Spinal cord (tissue), 10 donors: ENCODE measurements around the gene PLLP. TPM values are rescaled to one million over a fixed set of nuclear protein-coding genes. Genes with fewer than 3 reads are reported as not detected.

ENCODE experiments used
- DNase-seq, 6 donors: peaks; one replicate each; pipeline versions ENCODE4 v3.0.0 to v3.0.0-alpha.2; 2013 to 2015; ENCODE audit warnings: low spot score in 6 of 6, low read depth in 4 of 6
- H3K27ac ChIP-seq: one replicate; pipeline ENCODE4 v1.5.1; 2013; ENCODE audit warnings: low read depth, low read length, control low read depth
- H3K27me3 ChIP-seq: one replicate; pipeline ENCODE4 v1.6.1; 2013; ENCODE audit warnings: low read length; ENCODE audit not compliant: control insufficient read depth, insufficient read depth
- H3K36me3 ChIP-seq: one replicate; pipeline ENCODE4 v1.6.1; 2013; ENCODE audit warnings: low read length; ENCODE audit not compliant: control insufficient read depth, insufficient read depth
- H3K4me1 ChIP-seq: one replicate; pipeline ENCODE4 v1.6.1; 2013; ENCODE audit warnings: low read length; ENCODE audit not compliant: control insufficient read depth, insufficient read depth
- H3K4me3 ChIP-seq: one replicate; pipeline ENCODE4 v1.5.1; 2013; ENCODE audit warnings: low read depth, low read length, control low read depth
- H3K9me3 ChIP-seq: one replicate; pipeline ENCODE4 v1.6.1; 2013; ENCODE audit warnings: low read length; ENCODE audit not compliant: control insufficient read depth, insufficient read depth
- WGBS: methylation state at CpG from one replicate; pipeline ENCODE4 v1.1.5; 2013; ENCODE audit warnings: missing lambda C conversion rate; ENCODE audit not compliant: insufficient coverage; 5-methylcytosine and 5-hydroxymethylcytosine counted together
- polyA plus RNA-seq, 2 donors: library from polyadenylated mRNA; unstranded; fragments of 120-200 nt; gene quantifications; one replicate each; pipeline ENCODE4 v1.2.1, GENCODE V29; 2013; ENCODE audit not compliant: insufficient read length in 2 of 2
- total RNA-seq, 2 donors: library from RNA; depleted of rRNA in 1 of 2; stranded (reverse); fragments of 120-200 nt in 1 of 2; fragments of >200 nt in 1 of 2; gene quantifications; one replicate each; pipeline versions ENCODE4 v1.2.3 to v1.2.4, GENCODE V29; 2013 to 2014
- donor health status: healthy.

PLLP gene
- total and polyA plus RNA-seq, 4 donors, result 19.1 to 38.1 (median 29.3) TPM

- H3K9me3 ChIP-seq, result no peaks in the 10 kb centered on the region
- H3K36me3 ChIP-seq, result peaks cover 30% of the 10 kb centered on the region
- no peaks in the 10 kb centered on the region for H3K4me1 ChIP-seq
- no peaks in the 10 kb centered on the region for H3K27me3 ChIP-seq
- H3K27ac ChIP-seq, result no peak overlapping the region
- H3K4me3 ChIP-seq, result no peak overlapping the region
- no peak for DNase-seq
These were observed 49.8 kb downstream of the PLLP start for GRCh38 chr16:57234707-57235092.

- H3K27me3 ChIP-seq, result no peaks in the 10 kb centered on the region
- no peak overlapping the region for H3K27ac ChIP-seq
- WGBS, result 93% methylated on average over 8 of the region's 9 CpGs
- peaks cover 35% of the 10 kb centered on the region for H3K36me3 ChIP-seq
- DNase-seq, result no peak
- H3K9me3 ChIP-seq, result no peaks in the 10 kb centered on the region
- no peaks in the 10 kb centered on the region for H3K4me1 ChIP-seq
- no peak overlapping the region for H3K4me3 ChIP-seq
These were observed 50.3 kb downstream of the PLLP start for GRCh38 chr16:57233944-57234706.

- no peaks in the 10 kb centered on the region for H3K4me1 ChIP-seq
- DNase-seq, result peak in 1 of 6 donors; percentile 24
- H3K36me3 ChIP-seq, result peaks cover 42% of the 10 kb centered on the region
- no peaks in the 10 kb centered on the region for H3K9me3 ChIP-seq
- no peak overlapping the region for H3K27ac ChIP-seq
- H3K27me3 ChIP-seq, result no peaks in the 10 kb centered on the region
- WGBS, result 77% methylated on average over 3 of the region's 3 CpGs
- no peak overlapping the region for H3K4me3 ChIP-seq
These were observed 52.6 kb downstream of the PLLP start for GRCh38 chr16:57231821-57232350.

GRCh38 chr16:57229079-57229478, 55.4 kb downstream of the PLLP start:
- Histone ChIP-seq H3K36me3 (peaks cover 43% of the 10 kb centered on the region), H3K4me3 (no peak overlapping the region), H3K27ac (no peak overlapping the region), H3K9me3 (no peaks in the 10 kb centered on the region), H3K27me3 (no peaks in the 10 kb centered on the region), H3K4me1 (no peaks in the 10 kb centered on the region)
- no CpG with 5 or more reads among the region's 1 CpG for WGBS
- no peak for DNase-seq

- DNase-seq, result peak in 1 of 6 donors; percentile 38
- 100% methylated on average over 1 of the region's 4 CpGs for WGBS
- Histone ChIP-seq H3K27me3 (no peaks in the 10 kb centered on the region), H3K36me3 (peaks cover 38% of the 10 kb centered on the region), H3K4me1 (no peaks in the 10 kb centered on the region), H3K9me3 (no peaks in the 10 kb centered on the region), H3K27ac (no peak overlapping the region), H3K4me3 (no peak overlapping the region)
These were observed 57.5 kb downstream of the PLLP start for GRCh38 chr16:57226701-57227621.

GRCh38 chr16:57225978-57226377, 58.5 kb downstream of the PLLP start:
- no peaks in the 10 kb centered on the region for H3K4me1 ChIP-seq
- DNase-seq, result no peak
- no peaks in the 10 kb centered on the region for H3K27me3 ChIP-seq
- no peak overlapping the region for H3K27ac ChIP-seq
- H3K36me3 ChIP-seq, result peaks cover 37% of the 10 kb centered on the region
- 100% methylated on average over 3 of the region's 7 CpGs for WGBS
- H3K9me3 ChIP-seq, result no peaks in the 10 kb centered on the region
- H3K4me3 ChIP-seq, result no peak overlapping the region

- no peak overlapping the region for H3K27ac ChIP-seq
- H3K9me3 ChIP-seq, result no peaks in the 10 kb centered on the region
- no peak overlapping the region for H3K4me3 ChIP-seq
- WGBS, result 87% methylated on average over 6 of the region's 6 CpGs
- no peaks in the 10 kb centered on the region for H3K27me3 ChIP-seq
- no peaks in the 10 kb centered on the region for H3K4me1 ChIP-seq
- peaks cover 38% of the 10 kb centered on the region for H3K36me3 ChIP-seq
- DNase-seq, result no peak
These were observed 59.7 kb downstream of the PLLP start for GRCh38 chr16:57224651-57225335.

- no peak overlapping the region for H3K4me3 ChIP-seq
- no peaks in the 10 kb centered on the region for H3K9me3 ChIP-seq
- no peaks in the 10 kb centered on the region for H3K4me1 ChIP-seq
- no CpG with 5 or more reads among the region's 1 CpG for WGBS
- no peak for DNase-seq
- H3K27ac ChIP-seq, result no peak overlapping the region
- no peaks in the 10 kb centered on the region for H3K27me3 ChIP-seq
- H3K36me3 ChIP-seq, result peaks cover 27% of the 10 kb centered on the region
These were observed 61.4 kb downstream of the PLLP start for GRCh38 chr16:57223057-57223456.

- no peaks in the 10 kb centered on the region for H3K27me3 ChIP-seq
- no peak for DNase-seq
- no peak overlapping the region for H3K27ac ChIP-seq
- no peak overlapping the region for H3K4me3 ChIP-seq
- WGBS, result 86% methylated on average over 1 of the region's 2 CpGs
- peaks cover 33% of the 10 kb centered on the region for H3K36me3 ChIP-seq
- no peaks in the 10 kb centered on the region for H3K4me1 ChIP-seq
- H3K9me3 ChIP-seq, result no peaks in the 10 kb centered on the region
These were observed 67.5 kb downstream of the PLLP start for GRCh38 chr16:57216968-57217367.
